ENCODE measurements around the gene TERT. TPM values are rescaled to one million over a fixed set of nuclear protein-coding genes. Genes with fewer than 3 reads are reported as not detected.
"Not testable (repeated sequence)": the region's sequence is repeated elsewhere in the genome, so short reads cannot be mapped to it uniquely, and the experiment has no call there.

Gene TERT
- total and polyA plus RNA-seq, 2 of the 8 experiments (the other 6 are each of a cell fraction or from before 2014, with no cell fraction given), result 13.1 to 23.1 TPM

- TF ChIP-seq JUND (IDR thresholded peaks at IDR 0.05; ENCODE audit: low read length), result no peak
- TF ChIP-seq KDM1A (IDR thresholded peaks at IDR 0.05; ENCODE audit: borderline replicate concordance, low read length), result no peak
- no peak for TF ChIP-seq CREB1 (IDR thresholded peaks at IDR 0.05)
- TF ChIP-seq GTF2F1 (IDR thresholded peaks at IDR 0.05; ENCODE audit: borderline replicate concordance, low read depth, low read length), result no peak
- TF ChIP-seq HDAC2 (IDR thresholded peaks at IDR 0.05; ENCODE audit: borderline replicate concordance in 1 of 2, low read depth in 2 of 2, low read length in 2 of 2), result no peak
- no peak for TF ChIP-seq POLR2AphosphoS5 (IDR thresholded peaks at IDR 0.05; ENCODE audit: low read depth, low read length)
- no peak for TF ChIP-seq YY1 (IDR thresholded peaks at IDR 0.05; ENCODE audit: low read depth, low read length)
- no peak for TF ChIP-seq CBX8 (IDR thresholded peaks at IDR 0.05; ENCODE audit: borderline replicate concordance, low read depth, low read length)
Measured at GRCh38 chr5:1329111-1329579, 34.3 kb upstream of the TERT start (continued).

GRCh38 chr5:1328237-1329110 is 33.6 kb upstream of the TERT start:
- H2AFZ ChIP-seq (ENCODE audit: low read length); H4K5ac ChIP-seq (ENCODE audit: insufficient read length, low read depth, low read length); DNase-seq (ENCODE audit: low read depth in 1 of 2, low spot score in 2 of 2); H3K4ac ChIP-seq (replicated peaks; ENCODE audit: insufficient read length, low read depth, low read length); H4K91ac ChIP-seq (replicated peaks; ENCODE audit: insufficient read length, low read length); H3K18ac ChIP-seq (ENCODE audit: extremely low read depth, low read length); H4K8ac ChIP-seq (ENCODE audit: extremely low read depth, insufficient read depth, low read length); H3K14ac ChIP-seq (ENCODE audit: insufficient read length); H3K27ac ChIP-seq (ENCODE audit: low read depth, low read length); H3K23me2 ChIP-seq (ENCODE audit: low read depth, low read length); H3K4me2 ChIP-seq (ENCODE audit: insufficient read depth in 1 of 2, low read depth in 2 of 2, low read length in 2 of 2); FAIRE-seq; H3K56ac ChIP-seq (replicated peaks; ENCODE audit: insufficient read length, low read depth, low read length); H2BK20ac ChIP-seq (ENCODE audit: low read length); H3K4me3 ChIP-seq (ENCODE audit: extremely low read depth in 1 of 4, insufficient read depth in 2 of 4, low read depth in 3 of 4, low read length in 4 of 4); H2AK5ac ChIP-seq (ENCODE audit: low read depth, low read length); H2BK15ac ChIP-seq (ENCODE audit: low read length); H3K23ac ChIP-seq (ENCODE audit: insufficient read length); H3K27me3 ChIP-seq (replicated peaks in 1 of 4; ENCODE audit: control insufficient read depth in 3 of 4, extremely low read depth in 1 of 4, insufficient read depth in 3 of 4, low read length in 3 of 4); H3K4me1 ChIP-seq (replicated peaks in 1 of 4; ENCODE audit: control insufficient read depth in 3 of 4, insufficient read depth in 4 of 4, low read length in 3 of 4); H3K9ac ChIP-seq (replicated peaks in 1 of 4; ENCODE audit: extremely low read depth in 1 of 4, low read depth in 3 of 4, low read length in 3 of 4); H2BK120ac ChIP-seq (replicated peaks; ENCODE audit: low read depth, low read length); H3K9me3 ChIP-seq (ENCODE audit: insufficient read depth in 2 of 2, low read depth in 1 of 2, low read length in 1 of 2); H2BK12ac ChIP-seq (ENCODE audit: low read depth, low read length); H2BK5ac ChIP-seq (ENCODE audit: low read depth, low read length); H3K79me1 ChIP-seq (ENCODE audit: low read depth, low read length); H3K79me2 ChIP-seq (ENCODE audit: control insufficient read depth in 1 of 2, insufficient read depth in 2 of 2, low read length in 2 of 2): not testable (repeated sequence)
- ChIA-PET CTCF (ENCODE audit: partially characterized antibody) (interaction anchor here (0.6 to 1.6 kb wide), 7 partner anchors 10 to 231 kb away, joined by 3 to 8 read pairs (median 3); no protein-coding TSS in a partner anchor), POLR2A (ENCODE audit: partially characterized antibody) (interaction anchor here (0.6 to 4.3 kb wide), 6 partner anchors 11 to 242 kb away, joined by 3 to 15 read pairs (median 3); no protein-coding TSS in a partner anchor)
- Histone ChIP-seq H4K20me1 (replicated peaks in 1 of 2; ENCODE audit: control insufficient read depth in 1 of 2, insufficient read depth in 2 of 2, low read length in 2 of 2) (peaks cover 2 to 23% of the 10 kb centered on the region in 2 experiments), H3K36me3 (ENCODE audit: control insufficient read depth in 2 of 4, insufficient read depth in 4 of 4, low read length in 3 of 4) (peaks cover 19 to 64% (median 44%) of the 10 kb centered on the region in 4 experiments)
- 94% methylated on average over 7 of the region's 7 CpGs; no CpG with 5 or more reads in 1 of the 2 experiments for WGBS, 2 experiments (ENCODE audit: extremely low coverage in 1 of 2, insufficient coverage in 1 of 2, insufficient read length in 1 of 2, insufficient replicate concordance in 2 of 2, low coverage in 1 of 2, low lambda C conversion rate in 2 of 2, missing lambda C conversion rate in 1 of 2)
